ENCODE measurements around the gene NAA10.

DNA sequence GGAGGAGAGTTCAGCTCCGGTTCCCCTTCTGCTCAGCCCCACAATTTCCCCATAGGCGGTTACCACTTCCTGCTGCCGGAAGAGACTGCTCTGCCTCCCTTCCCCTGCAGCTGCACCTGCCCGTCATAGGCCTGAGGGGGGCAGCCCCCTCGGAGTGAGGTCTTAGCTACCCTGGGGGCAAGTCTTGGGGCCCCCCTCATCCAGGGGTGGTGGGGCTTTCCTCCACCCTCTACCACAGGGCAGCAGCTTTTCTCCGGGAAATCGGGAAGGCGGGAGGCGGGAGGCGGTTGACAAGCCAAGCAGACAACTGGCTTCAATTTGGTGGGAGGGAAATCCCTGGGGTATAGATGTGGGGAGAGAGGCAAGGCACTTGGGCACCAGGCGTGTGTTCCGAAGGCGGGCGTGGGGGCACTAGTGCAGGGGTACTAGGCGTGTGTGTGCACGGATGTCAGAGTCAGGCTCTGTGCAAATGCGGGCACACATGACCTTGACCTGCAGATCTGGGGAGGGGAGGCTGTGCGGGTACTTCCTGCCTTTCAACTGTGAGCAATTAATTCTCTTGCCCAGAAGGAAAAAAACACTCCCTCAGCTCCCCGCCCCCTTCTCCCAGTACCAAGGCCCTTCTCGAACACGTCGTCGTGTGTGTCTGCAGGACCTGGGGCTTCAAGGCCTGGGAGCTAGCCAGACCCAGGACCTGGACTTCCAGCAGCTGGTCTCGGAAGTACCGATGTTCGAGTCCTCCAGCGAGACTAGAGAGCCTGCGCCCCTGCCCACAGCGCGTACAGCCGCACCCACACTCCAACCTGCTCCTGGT is 7.8 kb downstream of the NAA10 start:
- TF ChIP-seq, protein P1, sequence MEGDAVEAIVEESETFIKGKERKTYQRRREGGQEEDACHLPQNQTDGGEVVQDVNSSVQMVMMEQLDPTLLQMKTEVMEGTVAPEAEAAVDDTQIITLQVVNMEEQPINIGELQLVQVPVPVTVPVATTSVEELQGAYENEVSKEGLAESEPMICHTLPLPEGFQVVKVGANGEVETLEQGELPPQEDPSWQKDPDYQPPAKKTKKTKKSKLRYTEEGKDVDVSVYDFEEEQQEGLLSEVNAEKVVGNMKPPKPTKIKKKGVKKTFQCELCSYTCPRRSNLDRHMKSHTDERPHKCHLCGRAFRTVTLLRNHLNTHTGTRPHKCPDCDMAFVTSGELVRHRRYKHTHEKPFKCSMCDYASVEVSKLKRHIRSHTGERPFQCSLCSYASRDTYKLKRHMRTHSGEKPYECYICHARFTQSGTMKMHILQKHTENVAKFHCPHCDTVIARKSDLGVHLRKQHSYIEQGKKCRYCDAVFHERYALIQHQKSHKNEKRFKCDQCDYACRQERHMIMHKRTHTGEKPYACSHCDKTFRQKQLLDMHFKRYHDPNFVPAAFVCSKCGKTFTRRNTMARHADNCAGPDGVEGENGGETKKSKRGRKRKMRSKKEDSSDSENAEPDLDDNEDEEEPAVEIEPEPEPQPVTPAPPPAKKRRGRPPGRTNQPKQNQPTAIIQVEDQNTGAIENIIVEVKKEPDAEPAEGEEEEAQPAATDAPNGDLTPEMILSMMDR (IDR thresholded peaks at IDR 0.05): no peak
- no peak for TF ChIP-seq SIN3A (IDR thresholded peaks at IDR 0.05; ENCODE audit: borderline replicate concordance, insufficient read depth, low read depth, low read length)

All from Panc1 (cell line).